OCI-LY7 (cell line): ENCODE data around the gene GLIPR1.

ENCODE experiments used
- CTCF ChIP-seq: fragments of 200-600 bp; sonication (generic); conservative IDR thresholded peaks from 2 replicates; pipeline ENCODE4 v1.5.1; 2014; ENCODE audit warnings: mild to moderate bottlenecking, antibody characterized with exemption, low read length, moderate library complexity, mixed read lengths
- EZH2phosphoT487 ChIP-seq: fragments of 200-600 bp; sonication (generic); IDR thresholded peaks from 2 replicates; pipeline ENCODE4 v1.6.1; 2018; ENCODE audit warnings: low read depth, borderline replicate concordance, mild to moderate bottlenecking, mixed run types, antibody characterized with exemption, low read length, moderate library complexity, mixed read lengths

- TF ChIP-seq CTCF (no peak), EZH2phosphoT487 (no peak)
These were observed 29.1 kb downstream of the GLIPR1 start for GRCh38 chr12:75509621-75510020.
